Astrocyte (in vitro differentiated cells and primary cell): ENCODE measurements around the gene PDS5A.

Source experiments
- EZH2 ChIP-seq: IDR thresholded peaks from 2 replicates; pipeline ENCODE4 v1.6.1; 2012; ENCODE audit warnings: mild to moderate bottlenecking, low read length, inconsistent platforms; ENCODE audit not compliant: insufficient read depth
- TF ChIP-seq, protein P1 (sequence below): IDR thresholded peaks from 2 replicates; pipeline ENCODE4 v1.5.1; 2011; ENCODE audit warnings: low read depth, mild to moderate bottlenecking, inconsistent platforms, low read length, moderate library complexity; ENCODE audit not compliant: insufficient read depth

DNA sequence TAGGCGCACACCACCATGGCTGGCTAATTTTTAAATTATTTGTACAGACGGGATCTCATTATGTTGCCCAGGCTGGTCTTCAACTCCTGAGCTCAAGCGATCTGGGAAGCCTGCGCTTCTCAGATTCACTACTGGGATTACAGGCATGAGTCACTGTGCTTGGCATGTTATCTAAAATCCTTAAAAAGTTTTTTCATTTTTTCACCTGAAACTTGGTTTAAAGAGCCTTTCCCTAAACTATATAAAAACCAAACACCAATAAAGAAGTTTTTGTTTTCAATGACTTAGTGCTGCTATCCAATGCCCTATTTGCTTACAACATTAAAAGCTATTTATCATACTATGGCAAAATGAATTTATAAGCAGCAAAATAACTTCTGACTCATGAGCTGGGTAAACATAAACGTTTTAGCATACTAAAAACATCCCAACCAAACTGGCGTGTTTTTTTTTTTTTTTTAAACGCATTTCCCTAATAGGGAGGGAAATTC, 151.9 kb downstream of the PDS5A start:
- TF ChIP-seq, protein P1, sequence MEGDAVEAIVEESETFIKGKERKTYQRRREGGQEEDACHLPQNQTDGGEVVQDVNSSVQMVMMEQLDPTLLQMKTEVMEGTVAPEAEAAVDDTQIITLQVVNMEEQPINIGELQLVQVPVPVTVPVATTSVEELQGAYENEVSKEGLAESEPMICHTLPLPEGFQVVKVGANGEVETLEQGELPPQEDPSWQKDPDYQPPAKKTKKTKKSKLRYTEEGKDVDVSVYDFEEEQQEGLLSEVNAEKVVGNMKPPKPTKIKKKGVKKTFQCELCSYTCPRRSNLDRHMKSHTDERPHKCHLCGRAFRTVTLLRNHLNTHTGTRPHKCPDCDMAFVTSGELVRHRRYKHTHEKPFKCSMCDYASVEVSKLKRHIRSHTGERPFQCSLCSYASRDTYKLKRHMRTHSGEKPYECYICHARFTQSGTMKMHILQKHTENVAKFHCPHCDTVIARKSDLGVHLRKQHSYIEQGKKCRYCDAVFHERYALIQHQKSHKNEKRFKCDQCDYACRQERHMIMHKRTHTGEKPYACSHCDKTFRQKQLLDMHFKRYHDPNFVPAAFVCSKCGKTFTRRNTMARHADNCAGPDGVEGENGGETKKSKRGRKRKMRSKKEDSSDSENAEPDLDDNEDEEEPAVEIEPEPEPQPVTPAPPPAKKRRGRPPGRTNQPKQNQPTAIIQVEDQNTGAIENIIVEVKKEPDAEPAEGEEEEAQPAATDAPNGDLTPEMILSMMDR: no peak
- TF ChIP-seq EZH2: no peak
